HG03159 (cell line): Measurements from ENCODE around the gene NTMT1.
"Not testable (repeated sequence)": the region's sequence is repeated elsewhere in the genome, so short reads cannot be mapped to it uniquely, and the experiment has no call there.

ENCODE experiments used
- ATAC-seq: cut with Tn5 transposase; IDR thresholded peaks from one replicate; pipeline ENCODE4 v1.9.1; 2021; ENCODE audit warnings: mild to moderate bottlenecking, moderate library complexity; ENCODE audit not compliant: unreplicated experiment

The NTMT1 gene

GRCh38 chr9:129626079-129626624, at the start of gene NTMT1:
TSS of gene NTMT1 (plus strand) at chr9:129626163. CDS start at chr9:129632704, 6,541 bp downstream.
- peak; percentile 70 for ATAC-seq

GRCh38 chr9:129576546-129577543, 49.1 kb upstream of the NTMT1 start:
- no peak for ATAC-seq

GRCh38 chr9:129579294-129579693, 46.7 kb upstream of the NTMT1 start:
- ATAC-seq: no peak

GRCh38 chr9:129580211-129580915, 45.6 kb upstream of the NTMT1 start:
- ATAC-seq: peak; percentile 62

- ATAC-seq: no peak
These were observed 44.3 kb upstream of the NTMT1 start for GRCh38 chr9:129581505-129582189.

GRCh38 chr9:129582855-129583254, 43.1 kb upstream of the NTMT1 start:
- ATAC-seq: no peak

GRCh38 chr9:129583308-129584038, 42.5 kb upstream of the NTMT1 start:
- no peak for ATAC-seq

GRCh38 chr9:129584136-129584535, 41.8 kb upstream of the NTMT1 start:
- ATAC-seq: peak; percentile 60

- no peak for ATAC-seq
These were observed 40.6 kb upstream of the NTMT1 start for GRCh38 chr9:129585352-129585751.

GRCh38 chr9:129586245-129586644, 39.7 kb upstream of the NTMT1 start:
- no peak for ATAC-seq

- ATAC-seq: no peak
These were observed 39.3 kb upstream of the NTMT1 start for GRCh38 chr9:129586685-129587084.

- no peak for ATAC-seq
These were observed 38.3 kb upstream of the NTMT1 start for GRCh38 chr9:129587487-129588262.

- ATAC-seq: no peak
These were observed 35.5 kb upstream of the NTMT1 start for GRCh38 chr9:129590466-129590865.

GRCh38 chr9:129591916-129592315, 34.0 kb upstream of the NTMT1 start:
- no peak for ATAC-seq

GRCh38 chr9:129592790-129593189, 33.2 kb upstream of the NTMT1 start:
- ATAC-seq: not testable (repeated sequence)

- ATAC-seq: no peak
These were observed 31.3 kb upstream of the NTMT1 start for GRCh38 chr9:129594632-129595031.

- ATAC-seq: no peak
These were observed 30.6 kb upstream of the NTMT1 start for GRCh38 chr9:129595311-129595741.

GRCh38 chr9:129595903-129596540, 29.9 kb upstream of the NTMT1 start:
- ATAC-seq: no peak
